Measurements from ENCODE around the gene DNAH3. TPM values are rescaled to one million over a fixed set of nuclear protein-coding genes. Genes with fewer than 3 reads are reported as not detected.

The DNAH3 gene
- total RNA-seq, 1 experiment from 2014 or later = 4.4 TPM

- Histone ChIP-seq H3K27me3 (replicated peaks; ENCODE audit: control insufficient read depth, insufficient read depth, low read length) (no peaks in the 10 kb centered on the region), H3K4me1 (no peaks in the 10 kb centered on the region), H3K36me3 (ENCODE audit: control insufficient read depth, insufficient read depth, low read length) (no peaks in the 10 kb centered on the region), H3K9me3 (no peaks in the 10 kb centered on the region), H3K4me3 (ENCODE audit: low read depth, low read length) (no peak overlapping the region)
- no peaks in the 10 kb centered on the region for H3K27me3 Mint-ChIP-seq (ENCODE audit: insufficient read depth, unreplicated experiment)
- no peaks in the 10 kb centered on the region for H3K4me1 Mint-ChIP-seq (ENCODE audit: low read depth, unreplicated experiment)
- CTCF ChIA-PET = no interaction called here
- intact Hi-C loops (cut with micrococcal nuclease; ENCODE audit: unreplicated experiment) = no loop called here
- DNase-seq = no peak
- TF ChIP-seq CTCF (IDR thresholded peaks at IDR 0.05; ENCODE audit: insufficient read depth in 1 of 2, low read depth in 1 of 2, low read length in 1 of 2, severe bottlenecking in 1 of 2, unreplicated experiment in 1 of 2) = no peak
- no TSS peak for BruUV-seq (replicated peaks)
- no peak overlapping the region for H3K4me3 Mint-ChIP-seq (ENCODE audit: unreplicated experiment)
- H3K27ac Mint-ChIP-seq (ENCODE audit: unreplicated experiment) = no peak overlapping the region
- H3K9me3 Mint-ChIP-seq (ENCODE audit: unreplicated experiment) = no peaks in the 10 kb centered on the region
- POLR2A ChIA-PET = no interaction called here
- H3K36me3 Mint-ChIP-seq (ENCODE audit: insufficient read depth, unreplicated experiment) = no peaks in the 10 kb centered on the region
These were observed 121.9 kb downstream of the DNAH3 start for GRCh38 chr16:21028728-21029127.

GRCh38 chr16:21026846-21027245 is 123.8 kb downstream of the DNAH3 start:
- Mint-ChIP-seq H3K27me3 (ENCODE audit: insufficient read depth, unreplicated experiment) (no peaks in the 10 kb centered on the region), H3K4me3 (ENCODE audit: unreplicated experiment) (no peak overlapping the region), H3K36me3 (ENCODE audit: insufficient read depth, unreplicated experiment) (no peaks in the 10 kb centered on the region), H3K27ac (ENCODE audit: unreplicated experiment) (no peak overlapping the region), H3K4me1 (ENCODE audit: low read depth, unreplicated experiment) (no peaks in the 10 kb centered on the region), H3K9me3 (ENCODE audit: unreplicated experiment) (no peaks in the 10 kb centered on the region)
- ChIA-PET POLR2A (no interaction called here), CTCF (no interaction called here)
- Histone ChIP-seq H3K4me3 (ENCODE audit: low read depth, low read length) (no peak overlapping the region), H3K9me3 (no peaks in the 10 kb centered on the region), H3K36me3 (ENCODE audit: control insufficient read depth, insufficient read depth, low read length) (no peaks in the 10 kb centered on the region; the same call in 1 of the 2 replicates), H3K27me3 (replicated peaks; ENCODE audit: control insufficient read depth, insufficient read depth, low read length) (no peaks in the 10 kb centered on the region), H3K4me1 (no peaks in the 10 kb centered on the region)
- DNase-seq = no peak
- intact Hi-C loops (cut with micrococcal nuclease; ENCODE audit: unreplicated experiment) = no loop called here
- no peak for TF ChIP-seq CTCF (IDR thresholded peaks at IDR 0.05; ENCODE audit: insufficient read depth in 1 of 2, low read depth in 1 of 2, low read length in 1 of 2, severe bottlenecking in 1 of 2, unreplicated experiment in 1 of 2)
- BruUV-seq (replicated peaks) = no TSS peak

GRCh38 chr16:21023509-21024202 is 127.0 kb downstream of the DNAH3 start:
- CTCF ChIA-PET = no interaction called here
- no peak for DNase-seq
- BruUV-seq (replicated peaks) = no TSS peak

More at GRCh38 chr16:21023509-21024202, 127.0 kb downstream of the DNAH3 start:
- intact Hi-C loops (cut with micrococcal nuclease; ENCODE audit: unreplicated experiment) = no loop called here
- Mint-ChIP-seq H3K27ac (ENCODE audit: unreplicated experiment) (no peak overlapping the region), H3K4me3 (ENCODE audit: unreplicated experiment) (no peak overlapping the region), H3K36me3 (ENCODE audit: insufficient read depth, unreplicated experiment) (no peaks in the 10 kb centered on the region), H3K4me1 (ENCODE audit: low read depth, unreplicated experiment) (no peaks in the 10 kb centered on the region), H3K27me3 (ENCODE audit: insufficient read depth, unreplicated experiment) (no peaks in the 10 kb centered on the region), H3K9me3 (ENCODE audit: unreplicated experiment) (no peaks in the 10 kb centered on the region)
- no peaks in the 10 kb centered on the region; the same call in 1 of the 2 replicates for H3K36me3 ChIP-seq (ENCODE audit: control insufficient read depth, insufficient read depth, low read length)
- no peaks in the 10 kb centered on the region for H3K27me3 ChIP-seq (replicated peaks; ENCODE audit: control insufficient read depth, insufficient read depth, low read length)
- TF ChIP-seq CTCF (IDR thresholded peaks at IDR 0.05; ENCODE audit: insufficient read depth in 1 of 2, low read depth in 1 of 2, low read length in 1 of 2, severe bottlenecking in 1 of 2, unreplicated experiment in 1 of 2) = no peak
- POLR2A ChIA-PET = no interaction called here
- H3K9me3 ChIP-seq = no peaks in the 10 kb centered on the region
- H3K4me3 ChIP-seq (ENCODE audit: low read depth, low read length) = no peak overlapping the region
- H3K4me1 ChIP-seq = no peaks in the 10 kb centered on the region

All from Caco-2 (cell line).